Femur (tissue), 1 donor: Measurements from ENCODE around the gene C16orf78.
A peak's percentile ranks its signal among the peaks of the same experiment; 100 is the strongest.

Experiments
- DNase-seq: peaks from one replicate; pipeline ENCODE4 v3.0.0-alpha.2; 2017

The C16orf78 gene

GRCh38 chr16:49398761-49399160 lies 25.2 kb downstream of the C16orf78 start:
- no peak for DNase-seq

GRCh38 chr16:49399594-49400364 lies 26.2 kb downstream of the C16orf78 start:
- no peak for DNase-seq

GRCh38 chr16:49400611-49401010 lies 27.0 kb downstream of the C16orf78 start:
- DNase-seq, result no peak

GRCh38 chr16:49405123-49405522 lies 31.5 kb downstream of the C16orf78 start:
- no peak for DNase-seq

GRCh38 chr16:49405530-49405929 lies 31.9 kb downstream of the C16orf78 start:
- DNase-seq, result no peak

GRCh38 chr16:49407873-49408550 lies 34.4 kb downstream of the C16orf78 start:
- peak; percentile 90 for DNase-seq

GRCh38 chr16:49409121-49409520 lies 35.5 kb downstream of the C16orf78 start:
- no peak for DNase-seq

- DNase-seq, result peak; percentile 10
Observed at GRCh38 chr16:49410226-49410625, 36.6 kb downstream of the C16orf78 start.

- DNase-seq, result peak; percentile 11
Observed at GRCh38 chr16:49411121-49411970, 37.7 kb downstream of the C16orf78 start.

GRCh38 chr16:49414671-49415070 lies 41.1 kb downstream of the C16orf78 start:
- no peak for DNase-seq

- DNase-seq, result no peak
Observed at GRCh38 chr16:49415083-49415482, 41.5 kb downstream of the C16orf78 start.

- DNase-seq, result no peak
Observed at GRCh38 chr16:49416001-49416675, 42.5 kb downstream of the C16orf78 start.

- DNase-seq, result no peak
Observed at GRCh38 chr16:49417354-49417753, 43.8 kb downstream of the C16orf78 start.

- DNase-seq, result no peak
Observed at GRCh38 chr16:49419006-49419405, 45.4 kb downstream of the C16orf78 start.

GRCh38 chr16:49419862-49420261 lies 46.3 kb downstream of the C16orf78 start:
- DNase-seq, result no peak

- no peak for DNase-seq
Observed at GRCh38 chr16:49422896-49423295, 49.3 kb downstream of the C16orf78 start.

GRCh38 chr16:49424961-49425360 lies 51.4 kb downstream of the C16orf78 start:
- DNase-seq, result no peak

- DNase-seq, result peak; percentile 5
Observed at GRCh38 chr16:49427771-49428170, 54.2 kb downstream of the C16orf78 start.

GRCh38 chr16:49428808-49429207 lies 55.2 kb downstream of the C16orf78 start:
- peak; percentile 4 for DNase-seq

- DNase-seq, result peak; percentile 8
Observed at GRCh38 chr16:49431040-49431439, 57.4 kb downstream of the C16orf78 start.

GRCh38 chr16:49431591-49432290 lies 58.1 kb downstream of the C16orf78 start:
- peak; percentile 3 for DNase-seq

- no peak for DNase-seq
Observed at GRCh38 chr16:49434733-49435132, 61.1 kb downstream of the C16orf78 start.
